Measurements from ENCODE around the gene MBNL1.

GRCh38 chr3:152280539-152280938, 11.8 kb downstream of the MBNL1 start:
- no peak for TF ChIP-seq NFRKB (IDR thresholded peaks at IDR 0.05)
- TF ChIP-seq BHLHE40 (IDR thresholded peaks at IDR 0.05; ENCODE audit: borderline replicate concordance) = no peak
- no peak for TF ChIP-seq SUZ12 (IDR thresholded peaks at IDR 0.05)
- TF ChIP-seq SP1 (IDR thresholded peaks at IDR 0.05) = no peak
- no peak for TF ChIP-seq ELF4 (IDR thresholded peaks at IDR 0.05)
- TF ChIP-seq ZNF384 (IDR thresholded peaks at IDR 0.05) = no peak
- no peak for TF ChIP-seq L3MBTL2 (conservative IDR thresholded peaks at IDR 0.05)
- no peak for TF ChIP-seq ARNT (IDR thresholded peaks at IDR 0.05)
- no peak for TF ChIP-seq LEF1 (IDR thresholded peaks at IDR 0.05; ENCODE audit: borderline replicate concordance)
- TF ChIP-seq PKNOX1 (IDR thresholded peaks at IDR 0.05) = no peak
- TF ChIP-seq FOXA1 (IDR thresholded peaks at IDR 0.05) = no peak
- no peak for TF ChIP-seq FOXM1 (IDR thresholded peaks at IDR 0.05; ENCODE audit: borderline replicate concordance)
- TF ChIP-seq FOXK2 (IDR thresholded peaks at IDR 0.05) = no peak

Measured in HEK293T (cell line).